IMR-90 (cell line): ENCODE results near the gene SWAP70. TPM values are rescaled to one million over a fixed set of nuclear protein-coding genes. Genes with fewer than 3 reads are reported as not detected.

Experiments
- ATAC-seq: fragments of 200-7000 bp; cut with Tn5 transposase; 2 replicates; pipeline ENCODE4 v1.9.1; 2020; ENCODE audit warnings: low read depth, mild to moderate bottlenecking, moderate library complexity
- BruUV-seq: library from RNA; stranded (reverse); fragments of 400-500 nt; replicated peaks from 2 replicates; lab custom pipeline; 2021; lab: Mats Ljungman, UMichigan
- CTCF ChIA-PET: fragments of 300-600 bp; formaldehyde crosslinking; extraction: SDS; loops from one replicate; lab custom pipeline; 2021; ENCODE audit warnings: antibody characterized with exemption; lab: Yijun Ruan, JAX
- POLR2A ChIA-PET: fragments of 300-600 bp; sonication (Branson Sonifier 250); formaldehyde crosslinking; loops from one replicate; lab custom pipeline; 2022; ENCODE audit warnings: antibody characterized with exemption; ENCODE audit not compliant: unreplicated experiment; lab: Charles Lee
- DNase-seq: peaks from one replicate; pipeline ENCODE4 v3.0.0; 2013
- H2AFZ ChIP-seq: replicated peaks from 2 replicates; pipeline ENCODE3; 2013; ENCODE audit warnings: low read length, mild to moderate bottlenecking; ENCODE audit not compliant: poor library complexity
- H2AK5ac ChIP-seq: 2 replicates; pipeline ENCODE4 v1.6.1; 2013; ENCODE audit warnings: low read depth, low read length, inconsistent platforms
- H2AK9ac ChIP-seq: replicated peaks from 2 replicates; pipeline ENCODE3; 2013; ENCODE audit warnings: mild to moderate bottlenecking, low read depth, low read length, moderate library complexity; ENCODE audit not compliant: poor library complexity
- H2BK120ac ChIP-seq: 2 replicates; pipeline ENCODE4 v1.6.1; 2013; ENCODE audit warnings: low read depth, low read length, inconsistent platforms
- H2BK15ac ChIP-seq: 3 replicates; pipeline ENCODE4 v1.6.1; 2013; ENCODE audit warnings: low read depth, low read length, inconsistent platforms
- H2BK20ac ChIP-seq: 2 replicates; pipeline ENCODE4 v1.6.1; 2013; ENCODE audit warnings: low read depth, mild to moderate bottlenecking, inconsistent platforms, low read length, moderate library complexity
- H2BK5ac ChIP-seq: 2 replicates; pipeline ENCODE4 v1.6.1; 2013; ENCODE audit warnings: mild to moderate bottlenecking, low read depth, low read length, inconsistent platforms; ENCODE audit not compliant: poor library complexity, severe bottlenecking
- H3K14ac ChIP-seq: replicated peaks from 2 replicates; pipeline ENCODE4 v1.6.1; 2013; ENCODE audit warnings: low read depth, low read length, inconsistent platforms
- H3K18ac ChIP-seq: 2 replicates; pipeline ENCODE4 v1.6.1; 2013; ENCODE audit warnings: low read depth, low read length, control low read depth
- H3K23ac ChIP-seq: 2 replicates; pipeline ENCODE4 v1.6.1; 2013; ENCODE audit warnings: low read depth, low read length, inconsistent platforms
- H3K27ac ChIP-seq: 2 replicates; pipeline ENCODE4 v1.5.1; 2013; ENCODE audit warnings: mild to moderate bottlenecking, control low read depth, low read length; ENCODE audit not compliant: insufficient read depth
- H3K27me3 ChIP-seq: 2 replicates; pipeline ENCODE4 v1.6.1; 2013; ENCODE audit warnings: low read length; ENCODE audit not compliant: control insufficient read depth, insufficient read depth
- H3K36me3 ChIP-seq: 2 replicates; pipeline ENCODE4 v1.6.1; 2013; ENCODE audit warnings: low read length, mixed read lengths; ENCODE audit not compliant: control insufficient read depth, insufficient read depth
- H3K4ac ChIP-seq: 2 replicates; pipeline ENCODE4 v1.6.1; 2013; ENCODE audit warnings: low read depth, low read length, inconsistent platforms
- H3K4me1 ChIP-seq: 2 replicates; pipeline ENCODE4 v1.6.1; 2013; ENCODE audit warnings: low read length, mixed read lengths; ENCODE audit not compliant: control insufficient read depth, insufficient read depth
- H3K4me2 ChIP-seq: 2 replicates; pipeline ENCODE4 v1.6.1; 2013; ENCODE audit warnings: low read depth, mild to moderate bottlenecking, control low read depth, low read length, moderate library complexity
- H3K4me3 ChIP-seq: 2 replicates; pipeline ENCODE4 v1.5.1; 2013; ENCODE audit warnings: low read depth, mild to moderate bottlenecking, control low read depth, low read length, moderate library complexity; ENCODE audit not compliant: insufficient read depth
- H3K56ac ChIP-seq: 2 replicates; pipeline ENCODE4 v1.6.1; 2013; ENCODE audit warnings: low read length, inconsistent platforms; ENCODE audit not compliant: insufficient read depth; ENCODE audit errors: extremely low read depth
- H3K79me1 ChIP-seq, 2 experiments: 2 replicates each; pipeline ENCODE4 v1.6.1; 2013; ENCODE audit warnings: low read length in 2 of 2, inconsistent platforms in 1 of 2, low read depth in 1 of 2
- H3K9ac ChIP-seq: 2 replicates; pipeline ENCODE4 v1.6.1; 2013; ENCODE audit warnings: low read depth, low read length, control low read depth
- H3K9me1 ChIP-seq: 2 replicates; pipeline ENCODE4 v1.6.1; 2013; ENCODE audit warnings: low read length, inconsistent platforms; ENCODE audit not compliant: insufficient read depth
- H3K9me3 ChIP-seq: 2 replicates; pipeline ENCODE4 v1.6.1; 2013; ENCODE audit warnings: low read length; ENCODE audit not compliant: control insufficient read depth, insufficient read depth
- H4K20me1 ChIP-seq: 2 replicates; pipeline ENCODE4 v1.6.1; 2013; ENCODE audit warnings: low read length, inconsistent platforms; ENCODE audit not compliant: insufficient read depth
- H4K5ac ChIP-seq: 2 replicates; pipeline ENCODE4 v1.6.1; 2013; ENCODE audit warnings: mild to moderate bottlenecking, low read depth, low read length, control low read depth
- H4K8ac ChIP-seq, 2 experiments: 2 replicates each; pipeline ENCODE4 v1.6.1; 2013; ENCODE audit warnings: low read depth in 2 of 2, low read length in 2 of 2, control low read depth in 1 of 2, inconsistent platforms in 1 of 2
- H4K91ac ChIP-seq: 2 replicates; pipeline ENCODE4 v1.6.1; 2013; ENCODE audit warnings: low read depth, low read length, inconsistent platforms; ENCODE audit not compliant: insufficient read depth
- BHLHE40 ChIP-seq: fragments of 150-350 bp; IDR thresholded peaks from 2 replicates; pipeline ENCODE4 v1.6.1; 2016; ENCODE audit warnings: mild to moderate bottlenecking, low read depth, low read length
- CEBPB ChIP-seq: IDR thresholded peaks from 2 replicates; pipeline ENCODE4 v1.6.1; 2012; ENCODE audit warnings: low read depth, low read length, improper control_type of control experiment
- CHD1 ChIP-seq: IDR thresholded peaks from 2 replicates; pipeline ENCODE4 v1.6.1; 2012; ENCODE audit warnings: low read depth, low read length, improper control_type of control experiment
- FOS ChIP-seq: fragments of 150-350 bp; IDR thresholded peaks from 2 replicates; pipeline ENCODE4 v1.6.1; 2016; ENCODE audit warnings: low read depth, low read length
- MAFK ChIP-seq: IDR thresholded peaks from 2 replicates; pipeline ENCODE4 v1.6.1; 2012; ENCODE audit warnings: low read depth, low read length, improper control_type of control experiment
- MAZ ChIP-seq: IDR thresholded peaks from 2 replicates; pipeline ENCODE4 v1.6.1; 2012; ENCODE audit warnings: low read depth, mild to moderate bottlenecking, low read length, improper control_type of control experiment, moderate library complexity, borderline replicate concordance
- MXI1 ChIP-seq: IDR thresholded peaks from 2 replicates; pipeline ENCODE4 v1.6.1; 2012; ENCODE audit warnings: low read depth, mild to moderate bottlenecking, low read length, moderate library complexity, borderline replicate concordance
- NFE2L2 ChIP-seq: fragments of 150-350 bp; IDR thresholded peaks from 2 replicates; pipeline ENCODE4 v1.6.1; 2016; ENCODE audit warnings: low read depth, mild to moderate bottlenecking, low read length
- POLR2A ChIP-seq: IDR thresholded peaks from 2 replicates; pipeline ENCODE4 v1.6.1; 2012; ENCODE audit warnings: mild to moderate bottlenecking, low read depth, low read length
- RAD21 ChIP-seq: IDR thresholded peaks from 2 replicates; pipeline ENCODE4 v1.6.1; 2012; ENCODE audit warnings: low read length, improper control_type of control experiment
- RCOR1 ChIP-seq: IDR thresholded peaks from 2 replicates; pipeline ENCODE4 v1.6.1; 2012; ENCODE audit warnings: mild to moderate bottlenecking, low read length, improper control_type of control experiment; ENCODE audit not compliant: insufficient replicate concordance
- RFX5 ChIP-seq: IDR thresholded peaks from 2 replicates; pipeline ENCODE4 v1.8.0; 2012; ENCODE audit warnings: low read depth, mild to moderate bottlenecking, low read length, moderate library complexity
- SMC3 ChIP-seq: fragments of 150-350 bp; IDR thresholded peaks from 2 replicates; pipeline ENCODE4 v1.6.1; 2016; ENCODE audit warnings: low read depth, mild to moderate bottlenecking, antibody characterized with exemption, low read length, moderate library complexity
- WGBS, 2 experiments: methylation state at CpG; one replicate each; pipeline versions ENCODE4 v1.1.5 to v1.1.7; 2013; ENCODE audit warnings: missing lambda C conversion rate in 2 of 2; ENCODE audit not compliant: insufficient read length in 1 of 2; ENCODE audit errors: extremely low coverage in 2 of 2; 5-methylcytosine and 5-hydroxymethylcytosine counted together
- dilution Hi-C: fragments of 300-500 bp; cut with HindIII; formaldehyde crosslinking; loops from one replicate; pipeline ENCODE4 v1.14.3; 2018; ENCODE audit warnings: low sequenced_read_pairs; ENCODE audit not compliant: unreplicated experiment
- in situ Hi-C: fragments of 300-500 bp; cut with MboI; formaldehyde crosslinking; loops from 3 replicates; pipeline ENCODE4 v1.14.3; 2019; ENCODE audit warnings: low sequenced_read_pairs, inconsistent platforms, mixed read lengths
- intact Hi-C: fragments of 100-400 bp; cut with micrococcal nuclease; formaldehyde crosslinking; loops from 2 replicates; pipeline ENCODE4 v1.10.0; 2022
- polyA plus RNA-seq, 3 experiments: library from polyadenylated mRNA; depleted of rRNA; stranded (reverse); fragments of >200 nt; gene quantifications; 2 replicates each; pipeline ENCODE4 v1.2.3, GENCODE V29; 2012; ENCODE audit warnings: low replicate concordance in 1 of 3
- total RNA-seq: library from RNA; depleted of rRNA; stranded (reverse); fragments of >200 nt; gene quantifications from 2 replicates; pipeline ENCODE4 v1.2.3, GENCODE V29; 2012
- TF ChIP-seq, protein P1 (sequence below): fragments of 150-350 bp; IDR thresholded peaks from 2 replicates; pipeline ENCODE4 v1.6.1; 2017; ENCODE audit warnings: mild to moderate bottlenecking, antibody characterized with exemption, low read length, low read depth
- TF ChIP-seq, protein P2 (sequence below): conservative IDR thresholded peaks from 2 replicates; pipeline ENCODE4 v1.5.1; 2012; ENCODE audit warnings: mild to moderate bottlenecking, low read depth, low read length, improper control_type of control experiment
- TF ChIP-seq, protein P3 (sequence below): fragments of 150-350 bp; IDR thresholded peaks from 2 replicates; pipeline ENCODE4 v1.6.1; 2016; ENCODE audit warnings: low read depth, mild to moderate bottlenecking, low read length, moderate library complexity, borderline replicate concordance

The SWAP70 gene
- total and polyA plus RNA-seq, 2 of the 4 experiments (the other 2 are of a cell fraction) = 15.5 to 19.9 TPM

DNA sequence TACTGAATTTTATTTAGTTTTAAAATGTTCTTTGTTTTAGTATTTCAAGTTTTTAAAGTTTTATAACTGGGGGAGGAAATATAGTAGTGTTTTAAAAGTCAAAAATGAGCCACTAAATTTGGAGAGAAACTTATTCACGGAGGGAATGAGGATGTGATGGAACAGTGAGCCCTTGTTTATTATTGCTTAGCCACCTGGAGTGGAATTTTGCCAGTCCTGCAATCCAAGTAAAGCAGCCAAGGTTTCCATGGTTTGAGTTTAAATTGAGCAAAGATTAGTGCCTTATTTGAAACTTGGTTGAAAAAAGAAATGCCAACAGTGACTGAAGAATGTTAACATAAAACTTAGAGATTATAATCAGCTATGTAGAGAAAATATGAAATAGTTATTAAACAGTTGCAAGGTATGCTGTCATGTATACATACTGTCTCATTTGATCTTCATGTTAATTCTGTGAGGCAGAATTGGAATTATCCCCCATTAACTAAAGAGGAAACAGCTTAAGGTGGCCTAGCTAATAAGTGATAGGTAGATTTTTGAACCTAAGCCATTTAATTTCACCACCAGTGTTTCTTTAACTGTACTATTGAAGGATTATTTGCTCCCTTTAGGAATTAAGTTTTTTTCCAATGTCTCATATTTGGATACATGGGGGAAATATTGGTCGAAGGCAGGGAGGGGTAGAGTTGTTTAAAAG is 36.4 kb downstream of the SWAP70 start:
- Histone ChIP-seq H3K79me1 (peaks cover 42 to 68% of the 10 kb centered on the region in 2 experiments), H3K9me3 (no peaks in the 10 kb centered on the region), H4K8ac (no peak overlapping the region), H2AK5ac (no peak overlapping the region), H3K27me3 (no peaks in the 10 kb centered on the region), H4K91ac (no peak overlapping the region), H2BK5ac (no peak overlapping the region), H3K4me3 (no peak overlapping the region), H3K36me3 (peaks cover 8% of the 10 kb centered on the region), H2AK9ac (no peak overlapping the region), H3K18ac (no peak overlapping the region), H3K4me1 (peaks cover 7% of the 10 kb centered on the region; the same call in 1 of the 2 replicates), H4K5ac (no peak overlapping the region), H3K9me1 (peaks cover 12% of the 10 kb centered on the region), H3K23ac (no peak overlapping the region; the same call in 1 of the 2 replicates), H3K27ac (no peak overlapping the region), H2BK120ac (no peak overlapping the region), H4K20me1 (peaks cover 20% of the 10 kb centered on the region; the same call in 1 of the 2 replicates), H3K9ac (no peak overlapping the region), H3K14ac (no peak overlapping the region), H3K4me2 (no peak overlapping the region), H3K56ac (no peak overlapping the region), H2BK20ac (no peak overlapping the region), H2BK15ac (no peak overlapping the region), H3K4ac (no peak overlapping the region), H2AFZ (no peak overlapping the region)
- TF ChIP-seq MAFK = no peak
- TF ChIP-seq, protein P1, sequence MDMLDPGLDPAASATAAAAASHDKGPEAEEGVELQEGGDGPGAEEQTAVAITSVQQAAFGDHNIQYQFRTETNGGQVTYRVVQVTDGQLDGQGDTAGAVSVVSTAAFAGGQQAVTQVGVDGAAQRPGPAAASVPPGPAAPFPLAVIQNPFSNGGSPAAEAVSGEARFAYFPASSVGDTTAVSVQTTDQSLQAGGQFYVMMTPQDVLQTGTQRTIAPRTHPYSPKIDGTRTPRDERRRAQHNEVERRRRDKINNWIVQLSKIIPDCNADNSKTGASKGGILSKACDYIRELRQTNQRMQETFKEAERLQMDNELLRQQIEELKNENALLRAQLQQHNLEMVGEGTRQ = no peak
- no peak for TF ChIP-seq NFE2L2
- TF ChIP-seq SMC3 = no peak
- no peak for TF ChIP-seq RCOR1
- TF ChIP-seq, protein P2, sequence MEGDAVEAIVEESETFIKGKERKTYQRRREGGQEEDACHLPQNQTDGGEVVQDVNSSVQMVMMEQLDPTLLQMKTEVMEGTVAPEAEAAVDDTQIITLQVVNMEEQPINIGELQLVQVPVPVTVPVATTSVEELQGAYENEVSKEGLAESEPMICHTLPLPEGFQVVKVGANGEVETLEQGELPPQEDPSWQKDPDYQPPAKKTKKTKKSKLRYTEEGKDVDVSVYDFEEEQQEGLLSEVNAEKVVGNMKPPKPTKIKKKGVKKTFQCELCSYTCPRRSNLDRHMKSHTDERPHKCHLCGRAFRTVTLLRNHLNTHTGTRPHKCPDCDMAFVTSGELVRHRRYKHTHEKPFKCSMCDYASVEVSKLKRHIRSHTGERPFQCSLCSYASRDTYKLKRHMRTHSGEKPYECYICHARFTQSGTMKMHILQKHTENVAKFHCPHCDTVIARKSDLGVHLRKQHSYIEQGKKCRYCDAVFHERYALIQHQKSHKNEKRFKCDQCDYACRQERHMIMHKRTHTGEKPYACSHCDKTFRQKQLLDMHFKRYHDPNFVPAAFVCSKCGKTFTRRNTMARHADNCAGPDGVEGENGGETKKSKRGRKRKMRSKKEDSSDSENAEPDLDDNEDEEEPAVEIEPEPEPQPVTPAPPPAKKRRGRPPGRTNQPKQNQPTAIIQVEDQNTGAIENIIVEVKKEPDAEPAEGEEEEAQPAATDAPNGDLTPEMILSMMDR = no peak
- TF ChIP-seq, protein P3, sequence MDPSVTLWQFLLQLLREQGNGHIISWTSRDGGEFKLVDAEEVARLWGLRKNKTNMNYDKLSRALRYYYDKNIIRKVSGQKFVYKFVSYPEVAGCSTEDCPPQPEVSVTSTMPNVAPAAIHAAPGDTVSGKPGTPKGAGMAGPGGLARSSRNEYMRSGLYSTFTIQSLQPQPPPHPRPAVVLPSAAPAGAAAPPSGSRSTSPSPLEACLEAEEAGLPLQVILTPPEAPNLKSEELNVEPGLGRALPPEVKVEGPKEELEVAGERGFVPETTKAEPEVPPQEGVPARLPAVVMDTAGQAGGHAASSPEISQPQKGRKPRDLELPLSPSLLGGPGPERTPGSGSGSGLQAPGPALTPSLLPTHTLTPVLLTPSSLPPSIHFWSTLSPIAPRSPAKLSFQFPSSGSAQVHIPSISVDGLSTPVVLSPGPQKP = no peak
- TF ChIP-seq BHLHE40 = no peak
- TF ChIP-seq MXI1 = no peak
- no peak for TF ChIP-seq MAZ
- no peak for TF ChIP-seq CEBPB
- no peak for TF ChIP-seq FOS
- no peak for TF ChIP-seq RAD21
- TF ChIP-seq CHD1 = no peak
- TF ChIP-seq POLR2A = no peak
- no peak for TF ChIP-seq RFX5
- in situ Hi-C loops (no loop called here), dilution Hi-C loops (no loop called here), intact Hi-C loops (no loop called here)
- BruUV-seq = no TSS peak
- no peak for DNase-seq
- ATAC-seq = no peak
- POLR2A ChIA-PET = no interaction called here
- no CpG with 5 or more reads among the region's 2 CpGs for WGBS, 2 experiments
- CTCF ChIA-PET = interaction anchor here (0.6 kb wide), 1 partner anchor 45 kb away, joined by 3 read pairs; no protein-coding TSS in a partner anchor
